ENCODE measurements around the gene AFMID.

Gene AFMID

GRCh38 chr17:78256707-78257591 lies 69.8 kb downstream of the AFMID start:
- no peak for DNase-seq

Data from DMS79 (cell line).